IMR-90 (cell line): Measurements from ENCODE around the gene ZG16. TPM values are rescaled to one million over a fixed set of nuclear protein-coding genes. Genes with fewer than 3 reads are reported as not detected.

ENCODE experiments used
- ATAC-seq: fragments of 200-7000 bp; cut with Tn5 transposase; 2 replicates; pipeline ENCODE4 v1.9.1; 2020; ENCODE audit warnings: low read depth, mild to moderate bottlenecking, moderate library complexity
- BruUV-seq: library from RNA; stranded (reverse); fragments of 400-500 nt; replicated peaks from 2 replicates; lab custom pipeline; 2021; lab: Mats Ljungman, UMichigan
- CTCF ChIA-PET: fragments of 300-600 bp; formaldehyde crosslinking; extraction: SDS; loops from one replicate; lab custom pipeline; 2021; ENCODE audit warnings: antibody characterized with exemption; lab: Yijun Ruan, JAX
- POLR2A ChIA-PET: fragments of 300-600 bp; sonication (Branson Sonifier 250); formaldehyde crosslinking; loops from one replicate; lab custom pipeline; 2022; ENCODE audit warnings: antibody characterized with exemption; ENCODE audit not compliant: unreplicated experiment; lab: Charles Lee
- DNase-seq: peaks from one replicate; pipeline ENCODE4 v3.0.0; 2013
- H2AFZ ChIP-seq: replicated peaks from 2 replicates; pipeline ENCODE3; 2013; ENCODE audit warnings: low read length, mild to moderate bottlenecking; ENCODE audit not compliant: poor library complexity
- H2AK5ac ChIP-seq: 2 replicates; pipeline ENCODE4 v1.6.1; 2013; ENCODE audit warnings: low read depth, low read length, inconsistent platforms
- H2AK9ac ChIP-seq: replicated peaks from 2 replicates; pipeline ENCODE3; 2013; ENCODE audit warnings: mild to moderate bottlenecking, low read depth, low read length, moderate library complexity; ENCODE audit not compliant: poor library complexity
- H2BK120ac ChIP-seq: 2 replicates; pipeline ENCODE4 v1.6.1; 2013; ENCODE audit warnings: low read depth, low read length, inconsistent platforms
- H2BK15ac ChIP-seq: 3 replicates; pipeline ENCODE4 v1.6.1; 2013; ENCODE audit warnings: low read depth, low read length, inconsistent platforms
- H2BK20ac ChIP-seq: 2 replicates; pipeline ENCODE4 v1.6.1; 2013; ENCODE audit warnings: low read depth, mild to moderate bottlenecking, inconsistent platforms, low read length, moderate library complexity
- H2BK5ac ChIP-seq: 2 replicates; pipeline ENCODE4 v1.6.1; 2013; ENCODE audit warnings: mild to moderate bottlenecking, low read depth, low read length, inconsistent platforms; ENCODE audit not compliant: poor library complexity, severe bottlenecking
- H3K14ac ChIP-seq: replicated peaks from 2 replicates; pipeline ENCODE4 v1.6.1; 2013; ENCODE audit warnings: low read depth, low read length, inconsistent platforms
- H3K18ac ChIP-seq: 2 replicates; pipeline ENCODE4 v1.6.1; 2013; ENCODE audit warnings: low read depth, low read length, control low read depth
- H3K23ac ChIP-seq: 2 replicates; pipeline ENCODE4 v1.6.1; 2013; ENCODE audit warnings: low read depth, low read length, inconsistent platforms
- H3K27ac ChIP-seq: 2 replicates; pipeline ENCODE4 v1.5.1; 2013; ENCODE audit warnings: mild to moderate bottlenecking, control low read depth, low read length; ENCODE audit not compliant: insufficient read depth
- H3K27me3 ChIP-seq: 2 replicates; pipeline ENCODE4 v1.6.1; 2013; ENCODE audit warnings: low read length; ENCODE audit not compliant: control insufficient read depth, insufficient read depth
- H3K36me3 ChIP-seq: 2 replicates; pipeline ENCODE4 v1.6.1; 2013; ENCODE audit warnings: low read length, mixed read lengths; ENCODE audit not compliant: control insufficient read depth, insufficient read depth
- H3K4ac ChIP-seq: 2 replicates; pipeline ENCODE4 v1.6.1; 2013; ENCODE audit warnings: low read depth, low read length, inconsistent platforms
- H3K4me1 ChIP-seq: 2 replicates; pipeline ENCODE4 v1.6.1; 2013; ENCODE audit warnings: low read length, mixed read lengths; ENCODE audit not compliant: control insufficient read depth, insufficient read depth
- H3K4me2 ChIP-seq: 2 replicates; pipeline ENCODE4 v1.6.1; 2013; ENCODE audit warnings: low read depth, mild to moderate bottlenecking, control low read depth, low read length, moderate library complexity
- H3K4me3 ChIP-seq: 2 replicates; pipeline ENCODE4 v1.5.1; 2013; ENCODE audit warnings: low read depth, mild to moderate bottlenecking, control low read depth, low read length, moderate library complexity; ENCODE audit not compliant: insufficient read depth
- H3K56ac ChIP-seq: 2 replicates; pipeline ENCODE4 v1.6.1; 2013; ENCODE audit warnings: low read length, inconsistent platforms; ENCODE audit not compliant: insufficient read depth; ENCODE audit errors: extremely low read depth
- H3K79me1 ChIP-seq, 2 experiments: 2 replicates each; pipeline ENCODE4 v1.6.1; 2013; ENCODE audit warnings: low read length in 2 of 2, inconsistent platforms in 1 of 2, low read depth in 1 of 2
- H3K9ac ChIP-seq: 2 replicates; pipeline ENCODE4 v1.6.1; 2013; ENCODE audit warnings: low read depth, low read length, control low read depth
- H3K9me1 ChIP-seq: 2 replicates; pipeline ENCODE4 v1.6.1; 2013; ENCODE audit warnings: low read length, inconsistent platforms; ENCODE audit not compliant: insufficient read depth
- H3K9me3 ChIP-seq: 2 replicates; pipeline ENCODE4 v1.6.1; 2013; ENCODE audit warnings: low read length; ENCODE audit not compliant: control insufficient read depth, insufficient read depth
- H4K20me1 ChIP-seq: 2 replicates; pipeline ENCODE4 v1.6.1; 2013; ENCODE audit warnings: low read length, inconsistent platforms; ENCODE audit not compliant: insufficient read depth
- H4K5ac ChIP-seq: 2 replicates; pipeline ENCODE4 v1.6.1; 2013; ENCODE audit warnings: mild to moderate bottlenecking, low read depth, low read length, control low read depth
- H4K8ac ChIP-seq, 2 experiments: 2 replicates each; pipeline ENCODE4 v1.6.1; 2013; ENCODE audit warnings: low read depth in 2 of 2, low read length in 2 of 2, control low read depth in 1 of 2, inconsistent platforms in 1 of 2
- H4K91ac ChIP-seq: 2 replicates; pipeline ENCODE4 v1.6.1; 2013; ENCODE audit warnings: low read depth, low read length, inconsistent platforms; ENCODE audit not compliant: insufficient read depth
- BHLHE40 ChIP-seq: fragments of 150-350 bp; IDR thresholded peaks from 2 replicates; pipeline ENCODE4 v1.6.1; 2016; ENCODE audit warnings: mild to moderate bottlenecking, low read depth, low read length
- CEBPB ChIP-seq: IDR thresholded peaks from 2 replicates; pipeline ENCODE4 v1.6.1; 2012; ENCODE audit warnings: low read depth, low read length, improper control_type of control experiment
- CHD1 ChIP-seq: IDR thresholded peaks from 2 replicates; pipeline ENCODE4 v1.6.1; 2012; ENCODE audit warnings: low read depth, low read length, improper control_type of control experiment
- CTCF ChIP-seq: conservative IDR thresholded peaks from 2 replicates; pipeline ENCODE4 v1.5.1; 2012; ENCODE audit warnings: mild to moderate bottlenecking, low read depth, low read length, improper control_type of control experiment
- FOS ChIP-seq: fragments of 150-350 bp; IDR thresholded peaks from 2 replicates; pipeline ENCODE4 v1.6.1; 2016; ENCODE audit warnings: low read depth, low read length
- MAZ ChIP-seq: IDR thresholded peaks from 2 replicates; pipeline ENCODE4 v1.6.1; 2012; ENCODE audit warnings: low read depth, mild to moderate bottlenecking, low read length, improper control_type of control experiment, moderate library complexity, borderline replicate concordance
- NFE2L2 ChIP-seq: fragments of 150-350 bp; IDR thresholded peaks from 2 replicates; pipeline ENCODE4 v1.6.1; 2016; ENCODE audit warnings: low read depth, mild to moderate bottlenecking, low read length
- RAD21 ChIP-seq: IDR thresholded peaks from 2 replicates; pipeline ENCODE4 v1.6.1; 2012; ENCODE audit warnings: low read length, improper control_type of control experiment
- RFX5 ChIP-seq: IDR thresholded peaks from 2 replicates; pipeline ENCODE4 v1.8.0; 2012; ENCODE audit warnings: low read depth, mild to moderate bottlenecking, low read length, moderate library complexity
- SMC3 ChIP-seq: fragments of 150-350 bp; IDR thresholded peaks from 2 replicates; pipeline ENCODE4 v1.6.1; 2016; ENCODE audit warnings: low read depth, mild to moderate bottlenecking, antibody characterized with exemption, low read length, moderate library complexity
- USF2 ChIP-seq: fragments of 150-350 bp; IDR thresholded peaks from 2 replicates; pipeline ENCODE4 v1.6.1; 2017; ENCODE audit warnings: mild to moderate bottlenecking, antibody characterized with exemption, low read length, low read depth
- WGBS, 2 experiments: methylation state at CpG; one replicate each; pipeline versions ENCODE4 v1.1.5 to v1.1.7; 2013; ENCODE audit warnings: missing lambda C conversion rate in 2 of 2; ENCODE audit not compliant: insufficient read length in 1 of 2; ENCODE audit errors: extremely low coverage in 2 of 2; 5-methylcytosine and 5-hydroxymethylcytosine counted together
- dilution Hi-C: fragments of 300-500 bp; cut with HindIII; formaldehyde crosslinking; loops from one replicate; pipeline ENCODE4 v1.14.3; 2018; ENCODE audit warnings: low sequenced_read_pairs; ENCODE audit not compliant: unreplicated experiment
- in situ Hi-C: fragments of 300-500 bp; cut with MboI; formaldehyde crosslinking; loops from 3 replicates; pipeline ENCODE4 v1.14.3; 2019; ENCODE audit warnings: low sequenced_read_pairs, inconsistent platforms, mixed read lengths
- intact Hi-C: fragments of 100-400 bp; cut with micrococcal nuclease; formaldehyde crosslinking; loops from 2 replicates; pipeline ENCODE4 v1.10.0; 2022
- polyA plus RNA-seq, 3 experiments: library from polyadenylated mRNA; depleted of rRNA; stranded (reverse); fragments of >200 nt; gene quantifications; 2 replicates each; pipeline ENCODE4 v1.2.3, GENCODE V29; 2012; ENCODE audit warnings: low replicate concordance in 1 of 3
- total RNA-seq: library from RNA; depleted of rRNA; stranded (reverse); fragments of >200 nt; gene quantifications from 2 replicates; pipeline ENCODE4 v1.2.3, GENCODE V29; 2012

Gene ZG16
- total and polyA plus RNA-seq, 2 of the 4 experiments (the other 2 are of a cell fraction): not detected

GRCh38 chr16:29734786-29735185 is 43.3 kb upstream of the ZG16 start:
- H4K5ac ChIP-seq: no peak overlapping the region
- no peak overlapping the region for H2BK5ac ChIP-seq
- POLR2A ChIA-PET: no interaction called here
- no peak overlapping the region for H3K4me2 ChIP-seq
- H2AK9ac ChIP-seq: no peak overlapping the region
- H3K4me3 ChIP-seq: no peak overlapping the region
- WGBS, 2 experiments: no CpG with 5 or more reads among the region's 1 CpG
- H3K79me1 ChIP-seq: no peaks in the 10 kb centered on the region
- CTCF ChIA-PET: interaction anchor here (0.6 to 0.7 kb wide), 2 partner anchors 9 to 81 kb away, joined by 4 read pairs; no protein-coding TSS in a partner anchor
- no peak overlapping the region for H4K8ac ChIP-seq
- in situ Hi-C loops: no loop called here
- no peak overlapping the region for H2AK5ac ChIP-seq
- no peak overlapping the region for H3K14ac ChIP-seq
- H3K18ac ChIP-seq: no peak overlapping the region
- intact Hi-C loops: loop anchor here (10.0 kb wide), 1 partner anchor 50 kb away; no protein-coding TSS in a partner anchor
- TF ChIP-seq RFX5: no peak
- TF ChIP-seq NFE2L2: no peak
- no peak for TF ChIP-seq FOS
- no peak for TF ChIP-seq BHLHE40
- TF ChIP-seq CEBPB: no peak
- TF ChIP-seq RAD21: no peak
- TF ChIP-seq USF2: no peak
- no peak for TF ChIP-seq SMC3
- no peak for TF ChIP-seq MAZ
- TF ChIP-seq CTCF: no peak
- no peak for TF ChIP-seq CHD1
- H2BK20ac ChIP-seq: no peak overlapping the region
- H3K9ac ChIP-seq: no peak overlapping the region
- H3K9me1 ChIP-seq: no peaks in the 10 kb centered on the region
- no peak overlapping the region for H2AFZ ChIP-seq
- no peak overlapping the region for H2BK15ac ChIP-seq
- H3K4ac ChIP-seq: no peak overlapping the region
- peak; percentile 6 for DNase-seq
- H3K4me1 ChIP-seq: no peaks in the 10 kb centered on the region
- H3K27me3 ChIP-seq: peaks cover 24% of the 10 kb centered on the region
- H3K36me3 ChIP-seq: no peaks in the 10 kb centered on the region
- no peak overlapping the region for H4K91ac ChIP-seq
- H3K9me3 ChIP-seq: peaks cover 2% of the 10 kb centered on the region; the same call in 1 of the 2 replicates
- no peak overlapping the region for H3K23ac ChIP-seq
- no TSS peak for BruUV-seq
- ATAC-seq: no peak
- no peak overlapping the region for H3K56ac ChIP-seq
- dilution Hi-C loops: no loop called here
- no peak overlapping the region for H2BK120ac ChIP-seq
- no peak overlapping the region for H3K27ac ChIP-seq
- H4K20me1 ChIP-seq: no peaks in the 10 kb centered on the region
